ENCODE results near the gene EXOSC1.

EXOSC1 gene

GRCh38 chr10:97445722-97446639 lies at the start of gene EXOSC1, which contains the start of gene ZDHHC16:
Gene EXOSC1 (minus strand): TSS chr10:97446006. CDS start chr10:97445985, 21 bp downstream.
Gene ZDHHC16 (plus strand): TSS chr10:97446175. CDS start chr10:97451676, 5,501 bp downstream.
- no peak for TF ChIP-seq CTCF (IDR thresholded peaks at IDR 0.05)

DNA sequence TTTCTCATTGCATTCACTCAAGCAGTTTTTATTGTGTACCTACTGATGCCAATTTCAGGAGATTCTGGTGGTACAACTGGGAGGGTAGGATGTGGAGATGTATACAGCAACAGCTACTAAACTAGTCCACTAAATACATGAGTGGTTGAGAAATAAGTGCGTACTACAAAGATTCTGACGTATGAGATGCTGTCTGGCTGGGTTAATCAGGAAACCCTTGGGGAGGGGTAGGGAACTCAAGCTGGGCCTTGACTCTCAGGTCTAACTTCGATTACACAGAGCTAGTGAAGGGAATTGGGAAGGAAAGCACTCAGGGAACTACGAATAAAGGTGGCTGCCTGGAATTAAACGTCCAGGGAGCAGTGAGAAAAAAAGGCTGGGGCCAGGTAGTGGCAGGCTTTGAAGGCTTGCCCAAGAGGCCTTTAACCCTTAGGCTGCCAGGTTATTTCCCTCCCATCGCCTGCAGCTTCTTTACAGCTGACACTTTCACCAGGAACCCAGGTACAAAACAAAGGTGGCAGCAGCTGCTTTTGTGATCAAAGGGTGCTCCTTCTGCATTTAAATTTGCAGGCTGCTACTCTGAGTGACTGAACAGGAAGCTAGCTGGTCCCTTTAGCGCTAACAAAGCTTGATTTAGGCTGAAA lies 49.2 kb upstream of the EXOSC1 start:
- no peak for TF ChIP-seq CTCF (IDR thresholded peaks at IDR 0.05)

GRCh38 chr10:97494151-97494550 lies 48.3 kb upstream of the EXOSC1 start:
- no peak for TF ChIP-seq CTCF (IDR thresholded peaks at IDR 0.05)

GRCh38 chr10:97490592-97490991 lies 44.8 kb upstream of the EXOSC1 start:
- TF ChIP-seq CTCF (IDR thresholded peaks at IDR 0.05), result no peak

GRCh38 chr10:97485647-97486281 lies 40.0 kb upstream of the EXOSC1 start:
- TF ChIP-seq CTCF (IDR thresholded peaks at IDR 0.05), result no peak

- no peak for TF ChIP-seq CTCF (IDR thresholded peaks at IDR 0.05)
Measured at GRCh38 chr10:97483921-97484320, 38.1 kb upstream of the EXOSC1 start.

GRCh38 chr10:97483506-97483905 lies 37.7 kb upstream of the EXOSC1 start:
- TF ChIP-seq CTCF (IDR thresholded peaks at IDR 0.05), result no peak
